MM.1S (cell line): ENCODE results near the gene NAGK.

Experiments used
- CTCF ChIP-seq: fragments of 300-600 bp; sonication (generic); IDR thresholded peaks from 2 replicates; pipeline ENCODE4 v1.5.1; 2016; ENCODE audit warnings: antibody characterized with exemption, low read length, mixed read lengths
- EZH2 ChIP-seq: fragments of 300-600 bp; sonication (generic); optimal IDR thresholded peaks from 2 replicates; pipeline ENCODE3; 2017; ENCODE audit warnings: low read depth, mild to moderate bottlenecking, antibody characterized with exemption, low read length, mixed read lengths
- EZH2phosphoT487 ChIP-seq: fragments of 300-600 bp; sonication (generic); IDR thresholded peaks from 2 replicates; pipeline ENCODE4 v1.6.1; 2018; ENCODE audit warnings: antibody characterized with exemption, low read length

- TF ChIP-seq CTCF (no peak), EZH2phosphoT487 (no peak), EZH2 (no peak)
Measured at GRCh38 chr2:71048096-71048495, 20.4 kb upstream of the NAGK start.
